Transverse colon (tissue), 3 donors: ENCODE data around the gene ARHGAP6.
"Not testable (repeated sequence)": the region's sequence is repeated elsewhere in the genome, so short reads cannot be mapped to it uniquely, and the experiment has no call there.

Experiments used
- CTCF ChIP-seq, 5 experiments: fragments of 200-600 bp in 3 of 5; fragments of 450-650 bp in 2 of 5; sonication (generic) in 3 of 5; IDR thresholded peaks; 1 replicate in 2 of 5; 2 replicates in 3 of 5; pipeline ENCODE4 v1.5.1; 2016 to 2017; ENCODE audit warnings: antibody characterized with exemption in 5 of 5, inconsistent platforms in 3 of 5, mild to moderate bottlenecking in 2 of 5, moderate library complexity in 1 of 5
- POLR2A ChIP-seq: fragments of 450-650 bp; IDR thresholded peaks from one replicate; pipeline ENCODE4 v1.6.1; 2016; ENCODE audit warnings: antibody characterized with exemption, mild to moderate bottlenecking, moderate library complexity

- not testable (repeated sequence) for TF ChIP-seq POLR2A; CTCF (IDR thresholded peaks at IDR 0.05)
These were observed 174.3 kb downstream of the ARHGAP6 start for GRCh38 chrX:11491375-11491774.
